Fibroblast of upper back skin (primary cell): Measurements from ENCODE around the gene CUL2.
"Not testable (repeated sequence)": the region's sequence is repeated elsewhere in the genome, so short reads cannot be mapped to it uniquely, and the experiment has no call there.

ENCODE experiments used
- DNase-seq: peaks from one replicate; pipeline ENCODE4 v3.0.0-alpha.2; 2013

Gene CUL2

DNA sequence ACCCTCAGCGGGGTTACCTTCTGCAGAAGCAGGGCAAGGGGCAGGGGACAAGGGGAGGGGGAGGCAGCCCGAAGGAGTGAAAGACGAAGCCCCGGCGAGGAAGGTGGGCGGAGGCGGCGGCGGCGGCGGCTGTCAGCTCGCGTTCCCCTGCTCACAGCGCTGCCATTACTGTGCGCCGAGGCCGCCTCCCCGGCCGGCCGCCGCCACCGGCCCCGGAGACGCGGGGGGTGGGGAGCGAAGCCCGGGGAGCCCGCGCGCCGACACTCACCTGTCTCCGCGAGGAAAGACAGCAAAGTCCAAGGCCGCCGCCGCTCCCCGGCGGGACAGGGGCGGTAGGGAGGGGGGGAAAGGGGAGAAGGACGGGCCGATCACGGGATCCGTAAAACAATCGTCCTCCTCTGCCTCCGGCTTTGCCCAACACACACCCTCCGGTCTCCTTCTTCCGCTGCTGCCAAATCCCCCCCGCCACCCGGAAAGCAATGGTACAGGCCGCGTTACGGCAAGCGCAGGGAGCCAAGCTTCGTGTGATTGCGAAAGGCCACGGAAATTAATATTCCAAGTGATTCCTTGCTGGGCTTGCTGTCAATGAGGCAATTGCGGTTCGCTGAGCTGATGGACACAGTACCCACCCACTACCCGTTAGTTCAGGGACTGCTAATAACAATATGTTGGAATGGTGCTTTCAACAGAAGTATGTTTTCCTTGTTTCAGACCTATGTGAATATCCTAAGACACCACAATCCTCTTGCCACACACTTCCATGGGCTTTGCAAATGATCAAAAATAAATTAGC is at the start of gene CUL2:
CUL2 (minus strand) TSS at position 180 of the 793 bp plus-strand sequence. CDS start 19,024 bp downstream, outside the sequence.
- peak; percentile 95 for DNase-seq

DNA sequence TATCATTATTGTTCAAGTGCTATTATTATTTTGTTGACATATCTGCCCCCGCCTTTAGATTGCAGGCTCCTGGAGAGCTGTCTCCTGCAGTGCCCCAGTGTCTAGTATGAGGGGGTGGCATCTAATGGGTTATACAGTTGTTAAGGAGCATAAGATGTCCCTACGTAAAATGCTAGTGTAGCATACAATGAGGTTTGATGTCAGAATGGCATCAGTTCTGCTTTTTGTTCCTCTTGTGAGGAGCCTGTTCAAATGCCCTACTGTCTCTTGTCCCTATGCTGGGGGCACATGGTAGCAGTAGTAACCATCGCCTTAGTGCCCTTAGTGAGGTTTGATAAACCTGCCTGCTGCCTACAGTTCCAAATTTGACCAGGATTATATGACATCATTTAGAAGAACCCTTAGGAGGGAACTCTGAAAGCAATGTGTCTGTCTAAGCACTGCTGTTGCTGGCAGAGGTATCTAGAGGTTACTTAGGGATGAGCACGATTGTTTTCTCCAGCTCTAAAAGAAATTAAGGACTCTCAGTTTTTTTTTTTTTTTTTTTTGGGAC is 46.2 kb upstream of the CUL2 start:
- DNase-seq: no peak

DNA sequence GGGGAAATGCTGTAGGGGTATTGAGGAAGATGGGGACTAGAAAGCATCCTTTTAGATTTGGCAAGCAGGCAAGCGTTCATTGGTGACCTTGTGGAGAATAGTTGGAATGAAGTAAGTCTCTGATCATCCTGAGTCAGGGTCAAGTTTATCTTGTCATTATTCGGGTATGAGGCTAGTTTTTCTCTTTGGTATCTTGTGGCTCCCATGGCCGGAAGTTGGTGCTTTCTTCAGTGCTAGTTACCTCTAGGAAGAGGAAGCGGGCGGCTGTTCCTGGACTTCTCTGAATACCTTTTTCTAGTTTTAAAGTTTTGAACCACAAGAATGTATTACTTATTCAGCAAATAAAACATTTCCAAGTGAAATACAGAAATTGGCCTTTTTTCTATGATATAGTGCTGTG is 45.7 kb upstream of the CUL2 start:
- peak; percentile 11 for DNase-seq

GRCh38 chr10:35133586-35133985 is 43.4 kb upstream of the CUL2 start:
- no peak for DNase-seq

DNA sequence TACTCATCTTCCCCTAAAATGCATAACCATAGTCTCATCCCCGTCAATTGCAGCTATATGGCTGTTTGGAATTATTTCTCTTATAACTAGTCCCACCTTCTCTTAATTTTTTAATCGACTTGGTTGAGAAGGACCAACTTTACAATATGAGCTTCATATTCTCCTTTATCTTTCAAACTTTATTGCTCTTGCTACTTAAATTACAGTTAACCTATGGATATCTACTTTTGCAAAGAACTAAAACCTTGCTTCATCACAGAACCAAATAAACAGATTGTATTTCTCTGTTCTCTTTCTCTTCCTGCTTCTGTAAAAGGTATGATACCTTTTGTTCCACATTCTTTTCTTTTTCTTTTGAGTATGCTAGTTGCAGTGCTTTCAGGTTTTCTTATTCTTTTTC is 42.6 kb upstream of the CUL2 start:
- DNase-seq: no peak

DNA sequence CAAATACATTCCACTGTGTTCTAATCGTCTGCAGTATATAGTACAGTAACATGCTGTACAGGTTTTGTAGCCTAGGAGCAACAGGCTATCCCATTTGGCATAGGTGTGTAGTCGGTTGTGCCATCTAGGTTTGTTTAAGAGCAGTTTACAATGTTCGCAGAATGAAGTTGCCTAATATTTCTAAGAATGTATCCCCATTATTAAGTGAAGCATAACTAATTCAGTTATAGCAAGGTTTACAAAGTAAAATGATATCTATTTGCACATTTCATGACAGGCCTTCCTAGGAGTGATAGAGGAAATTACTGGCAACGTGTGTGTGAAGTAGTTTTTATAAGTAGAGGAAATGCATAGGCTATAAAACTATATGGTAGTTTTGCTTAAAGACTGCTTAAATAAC is 40.5 kb upstream of the CUL2 start:
- DNase-seq: no peak

- no peak for DNase-seq
Observed at GRCh38 chr10:35129185-35129674, 39.1 kb upstream of the CUL2 start.

- DNase-seq: peak; percentile 56
Observed at GRCh38 chr10:35127289-35127891, 37.2 kb upstream of the CUL2 start.

DNA sequence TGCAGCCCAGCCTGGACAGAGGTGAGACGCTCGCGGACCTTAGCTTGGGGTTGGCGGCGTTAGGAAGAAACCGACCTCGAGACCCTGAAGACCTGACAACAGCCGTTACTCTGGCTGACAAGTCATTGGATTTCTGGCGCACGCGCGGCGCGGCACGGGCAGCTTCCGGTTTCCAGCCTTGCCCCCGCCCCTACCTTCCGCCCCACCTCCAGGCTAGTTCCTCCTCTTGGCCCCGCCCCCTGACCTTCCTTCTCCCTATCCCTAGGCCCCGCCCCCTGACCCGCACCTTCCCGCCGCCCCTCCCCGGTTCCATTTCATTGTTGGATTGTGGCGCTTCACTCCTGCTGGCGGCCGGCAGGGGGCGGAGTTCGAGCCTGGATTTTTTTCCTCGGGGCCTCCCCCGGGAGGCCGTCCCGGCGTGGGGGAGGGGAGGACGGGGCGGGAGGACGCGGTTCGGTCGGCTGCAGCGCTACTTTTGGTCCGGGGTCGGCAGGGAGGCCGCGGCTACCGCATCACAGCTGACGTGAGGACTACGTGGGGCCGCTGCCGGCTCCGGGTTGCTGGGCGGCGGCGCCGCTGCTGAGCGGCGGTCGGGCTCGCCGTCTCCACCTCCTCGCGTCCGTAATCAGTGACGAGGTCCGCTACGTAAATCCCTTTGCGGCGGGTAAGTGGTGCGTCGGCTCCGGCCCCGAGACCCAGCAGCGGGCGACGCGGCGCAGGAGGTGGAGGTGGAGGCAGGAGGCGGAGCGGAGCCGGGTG is 36.6 kb upstream of the CUL2 start, which contains the start of gene CREM:
CREM (plus strand) TSS at position 317 of the 759 bp plus-strand sequence. CDS start 10,990 bp downstream, outside the sequence.
- DNase-seq: peak; percentile 96

- DNase-seq: no peak
Observed at GRCh38 chr10:35126062-35126529, 36.0 kb upstream of the CUL2 start.

- DNase-seq: no peak
Observed at GRCh38 chr10:35124540-35124939, 34.4 kb upstream of the CUL2 start.

DNA sequence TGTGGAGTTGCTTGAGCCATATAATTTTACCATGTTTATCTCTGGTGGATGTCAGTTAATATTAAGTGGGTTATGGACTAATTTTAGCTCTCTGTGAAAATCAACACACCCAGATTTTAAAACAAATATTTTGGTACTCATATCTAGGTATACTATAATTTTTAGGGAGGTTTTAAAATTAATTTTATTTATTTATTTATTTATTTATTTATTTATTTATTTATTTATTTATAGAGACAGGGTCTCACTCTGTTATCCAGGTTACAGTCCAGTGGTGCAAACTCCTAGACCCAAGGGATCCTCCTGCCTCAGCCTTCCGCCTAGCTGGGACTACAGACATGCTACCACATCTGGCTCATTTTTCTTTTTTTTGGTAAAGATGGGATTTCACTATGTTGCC is 29.2 kb upstream of the CUL2 start:
- DNase-seq: no peak

- no peak for DNase-seq
Observed at GRCh38 chr10:35112571-35112970, 22.4 kb upstream of the CUL2 start.

DNA sequence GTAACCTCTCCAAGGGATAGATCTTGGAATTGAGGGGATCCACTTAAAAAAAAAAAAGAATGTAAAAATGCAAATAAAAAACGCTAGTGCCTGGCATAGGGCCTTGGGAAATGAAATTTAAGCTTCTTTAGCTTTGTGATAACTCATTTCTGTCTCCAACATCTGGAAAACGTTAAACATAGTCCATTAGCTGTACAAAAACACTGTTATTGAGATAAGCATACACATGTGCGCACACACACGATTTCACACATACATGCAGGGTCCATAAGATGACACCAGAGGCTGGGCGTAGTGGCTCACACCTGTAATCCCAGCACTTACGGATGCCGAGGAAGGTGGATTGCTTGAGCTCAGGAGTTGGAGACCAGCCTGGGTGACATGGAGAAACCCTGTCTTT is 13.7 kb upstream of the CUL2 start:
- DNase-seq: no peak

DNA sequence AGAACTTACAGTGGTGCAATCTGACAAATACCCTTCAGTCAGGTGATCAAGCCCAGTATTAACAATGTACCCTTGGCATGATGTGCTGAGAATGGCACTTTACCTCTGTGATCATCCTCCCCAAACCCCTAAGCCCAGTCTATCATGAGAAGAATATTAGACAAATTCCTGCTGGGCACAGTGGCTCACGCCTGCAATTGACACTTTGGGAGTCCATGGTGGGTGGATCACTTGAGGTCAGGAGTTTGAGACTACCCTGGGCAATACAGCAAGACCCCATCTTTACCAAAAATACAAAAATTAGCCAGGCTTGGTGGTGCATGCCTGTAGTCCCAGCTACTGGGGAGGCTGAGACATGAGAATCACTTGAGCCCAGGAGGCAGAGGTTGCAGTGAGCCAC is 7.4 kb upstream of the CUL2 start:
- DNase-seq: no peak

DNA sequence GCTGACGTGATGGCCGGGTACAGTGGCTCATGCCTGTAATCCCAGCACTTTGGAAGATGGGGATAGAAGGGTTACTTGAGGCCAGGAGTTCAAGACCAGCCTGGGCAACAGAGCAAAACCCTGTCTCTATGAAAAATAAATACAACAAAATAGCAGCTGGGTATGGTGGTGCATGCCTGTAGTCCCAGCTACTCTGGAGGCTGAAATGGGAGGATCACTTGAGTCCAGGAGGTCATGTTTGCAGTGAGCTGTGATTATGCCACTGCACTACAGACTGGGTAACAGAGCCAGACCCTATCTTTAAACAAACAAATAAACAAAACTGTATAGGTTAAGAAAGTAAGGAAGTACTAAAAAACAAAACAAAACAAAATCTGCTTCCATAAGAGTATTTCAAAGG is 6.2 kb upstream of the CUL2 start:
- no peak for DNase-seq

GRCh38 chr10:35092851-35093250 is 2.7 kb upstream of the CUL2 start:
- no peak for DNase-seq

- no peak for DNase-seq
Observed at GRCh38 chr10:35091994-35092790, 2.1 kb upstream of the CUL2 start.

GRCh38 chr10:35089611-35090161 is 455 bp downstream of the CUL2 start:
- no peak for DNase-seq

- no peak for DNase-seq
Observed at GRCh38 chr10:35083242-35083641, 6.9 kb downstream of the CUL2 start.

- DNase-seq: not testable (repeated sequence)
Observed at GRCh38 chr10:35080261-35080660, 9.9 kb downstream of the CUL2 start.

DNA sequence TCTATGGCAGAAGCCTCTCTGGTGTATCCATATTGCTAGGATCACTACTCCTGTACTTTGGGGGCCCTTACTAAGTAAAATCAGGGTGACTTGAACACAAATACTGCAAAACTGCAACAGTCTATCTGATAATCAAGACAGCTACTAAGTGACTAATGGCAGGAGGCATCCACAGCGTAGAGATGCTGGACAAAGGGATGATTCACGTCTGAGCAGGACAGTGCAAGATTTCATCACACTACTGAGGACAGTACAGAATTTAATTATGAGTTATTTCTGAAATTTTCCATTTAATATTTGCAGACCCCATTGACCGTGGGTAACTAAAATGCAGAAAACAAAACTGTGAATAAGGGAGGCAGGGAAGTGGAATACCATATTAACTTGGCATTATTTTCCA is 10.4 kb downstream of the CUL2 start:
- DNase-seq: peak; percentile 88
